MV-4-11 (cell line): ENCODE data around the gene TMEM204.
A peak's percentile ranks its signal among the peaks of the same experiment; 100 is the strongest.

Experiments
- DNase-seq: peaks from one replicate; lab custom pipeline; 2025; lab: John Stamatoyannopoulos, UW

Gene TMEM204

GRCh38 chr16:1520461-1520860 lies 13.0 kb upstream of the TMEM204 start:
- no peak for DNase-seq

DNA sequence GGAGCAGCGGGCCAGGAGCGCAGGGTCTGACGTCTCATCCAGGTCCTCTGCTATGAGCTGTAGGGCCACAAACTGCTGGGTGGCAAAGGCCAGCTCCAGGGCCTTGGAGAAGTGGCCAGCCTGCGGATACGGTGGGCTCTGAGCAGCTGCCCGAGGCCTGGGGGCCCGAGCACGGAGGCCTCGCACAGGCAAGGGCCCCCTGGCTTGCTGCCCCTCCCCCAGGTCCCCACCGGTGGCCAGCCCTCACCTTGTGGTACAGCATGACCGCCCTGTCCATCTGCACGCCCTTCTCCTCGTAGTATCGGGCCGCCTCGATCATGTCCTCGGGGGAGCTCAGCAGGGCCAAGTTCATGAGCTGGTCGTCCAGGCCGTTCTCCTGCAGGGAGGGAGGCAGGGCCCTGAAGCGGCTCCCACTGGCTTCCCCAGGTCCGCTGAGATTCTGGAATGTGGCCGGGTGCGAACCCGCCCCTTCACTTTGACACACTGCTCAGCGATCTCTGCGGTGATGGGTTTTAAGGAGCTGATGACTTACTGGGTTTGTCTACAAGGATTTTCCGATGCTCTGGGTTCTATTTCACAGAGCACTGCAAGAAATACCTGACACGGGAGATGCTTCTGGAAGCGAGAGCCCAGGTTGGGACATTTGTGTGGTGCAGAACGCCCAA lies 9.8 kb upstream of the TMEM204 start:
- DNase-seq: no peak

DNA sequence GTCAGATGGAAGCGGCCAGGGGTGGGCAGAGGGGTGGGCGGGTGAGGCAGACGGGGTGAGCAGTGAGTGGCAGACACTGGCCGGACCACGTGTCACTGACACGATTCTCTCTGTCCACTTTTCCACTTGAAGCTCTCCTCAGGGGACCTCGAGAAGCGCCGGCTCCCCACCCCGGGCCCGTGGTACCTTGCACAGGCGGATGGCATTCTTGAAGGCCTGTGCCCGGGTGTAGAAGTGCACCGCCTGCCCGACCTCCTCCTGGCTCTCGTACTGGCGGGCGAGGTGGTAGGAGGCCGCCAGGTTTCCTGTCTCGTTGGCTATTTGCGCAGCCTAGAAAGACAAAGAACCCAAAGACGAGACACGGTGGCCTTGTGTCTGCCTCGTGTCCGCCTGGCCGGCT lies 9.1 kb upstream of the TMEM204 start:
- no peak for DNase-seq

DNA sequence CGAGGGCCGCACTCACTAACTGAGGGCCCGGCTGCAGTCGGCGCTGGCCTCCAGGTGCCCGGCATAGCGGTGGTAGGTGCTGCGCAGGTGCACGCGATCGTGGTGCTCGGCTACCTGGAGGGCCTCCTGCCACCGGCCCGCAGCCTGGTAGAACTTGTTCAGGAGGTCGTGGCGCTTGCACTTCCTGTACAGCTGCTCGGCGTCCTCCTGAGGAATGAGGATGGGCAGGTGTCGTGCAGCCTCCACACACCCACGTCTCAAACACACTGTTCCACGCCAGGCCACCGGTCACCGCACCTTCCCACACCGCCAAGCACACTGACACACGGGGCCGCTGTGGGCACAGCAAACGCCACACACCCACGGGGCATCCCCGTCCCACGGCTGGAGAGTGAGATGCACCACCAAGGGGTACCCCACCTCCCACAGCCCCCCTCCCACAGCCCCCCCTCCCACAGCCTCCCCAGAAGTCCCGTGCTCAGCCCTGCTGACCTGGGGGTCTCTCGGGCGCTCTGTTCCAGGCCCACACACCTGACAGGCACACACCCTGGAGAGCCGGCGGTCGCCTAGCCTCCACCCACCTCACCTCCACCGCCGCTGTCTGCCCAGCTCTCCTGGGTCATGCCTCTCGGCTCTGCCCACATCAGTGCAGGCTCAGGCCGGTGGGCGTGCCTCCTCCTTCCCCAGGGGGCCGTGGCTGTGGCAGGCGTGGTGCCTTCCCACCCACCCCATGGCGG lies 7.4 kb upstream of the TMEM204 start:
- no peak for DNase-seq

- DNase-seq: no peak
Measured at GRCh38 chr16:1526608-1527555, 6.6 kb upstream of the TMEM204 start.

GRCh38 chr16:1527836-1528811 lies 5.3 kb upstream of the TMEM204 start:
- DNase-seq: no peak

DNA sequence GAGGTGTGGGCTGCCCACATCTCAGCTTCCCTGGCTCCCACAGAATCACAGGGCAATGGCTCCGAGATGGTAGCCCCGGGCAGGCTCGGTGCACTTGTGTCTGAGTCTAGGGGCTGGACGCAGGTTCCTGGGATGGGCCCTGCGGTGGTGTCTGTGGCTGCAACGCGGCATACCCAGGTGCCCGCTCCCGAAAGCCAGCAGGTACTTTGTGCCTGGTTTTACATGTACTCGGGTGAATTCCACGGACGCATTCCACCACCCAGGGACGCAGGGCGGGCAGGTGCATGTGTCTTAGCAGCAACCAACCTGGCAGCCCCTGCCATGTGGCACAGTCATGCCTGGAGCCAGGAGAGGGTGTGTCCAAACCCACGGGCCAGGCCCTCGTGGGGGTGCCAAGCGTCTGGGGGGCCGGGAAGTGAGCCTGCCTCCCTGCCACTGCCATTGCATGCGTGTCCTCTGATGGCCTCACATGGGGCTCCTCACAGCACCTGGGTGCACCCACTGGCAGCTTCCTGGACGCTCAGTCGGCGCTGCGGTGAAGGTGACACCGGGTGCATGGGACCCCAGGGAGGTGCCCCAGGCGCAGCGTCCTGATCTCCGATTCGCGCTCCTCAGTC lies 4.4 kb upstream of the TMEM204 start:
- DNase-seq: no peak

DNA sequence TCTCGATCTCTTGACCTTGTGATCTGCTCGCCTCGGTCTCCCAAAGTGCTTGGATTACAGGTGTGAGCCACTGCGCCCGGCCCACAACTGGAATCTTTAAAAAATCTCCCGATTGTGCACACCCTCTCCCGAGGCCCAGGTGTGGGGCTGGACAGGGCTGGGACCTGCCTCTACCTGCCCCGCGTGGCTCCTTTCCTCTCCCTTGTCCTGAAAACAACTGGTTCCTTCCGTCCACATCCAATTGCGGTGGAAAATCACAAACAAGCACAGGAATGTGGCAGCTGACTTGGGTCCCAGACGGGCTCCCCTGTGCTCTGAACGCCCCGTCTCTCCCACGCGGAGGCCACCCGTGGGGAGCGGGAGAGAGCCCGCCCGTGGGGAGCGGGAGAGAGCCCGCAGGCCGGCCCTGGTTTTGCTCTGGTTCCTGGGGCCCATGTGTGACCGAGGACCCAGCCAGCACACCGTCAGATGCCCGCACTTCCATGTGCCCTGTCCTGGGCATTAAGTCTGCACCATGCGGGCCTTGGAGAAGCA lies 3.0 kb upstream of the TMEM204 start:
- no peak for DNase-seq

DNA sequence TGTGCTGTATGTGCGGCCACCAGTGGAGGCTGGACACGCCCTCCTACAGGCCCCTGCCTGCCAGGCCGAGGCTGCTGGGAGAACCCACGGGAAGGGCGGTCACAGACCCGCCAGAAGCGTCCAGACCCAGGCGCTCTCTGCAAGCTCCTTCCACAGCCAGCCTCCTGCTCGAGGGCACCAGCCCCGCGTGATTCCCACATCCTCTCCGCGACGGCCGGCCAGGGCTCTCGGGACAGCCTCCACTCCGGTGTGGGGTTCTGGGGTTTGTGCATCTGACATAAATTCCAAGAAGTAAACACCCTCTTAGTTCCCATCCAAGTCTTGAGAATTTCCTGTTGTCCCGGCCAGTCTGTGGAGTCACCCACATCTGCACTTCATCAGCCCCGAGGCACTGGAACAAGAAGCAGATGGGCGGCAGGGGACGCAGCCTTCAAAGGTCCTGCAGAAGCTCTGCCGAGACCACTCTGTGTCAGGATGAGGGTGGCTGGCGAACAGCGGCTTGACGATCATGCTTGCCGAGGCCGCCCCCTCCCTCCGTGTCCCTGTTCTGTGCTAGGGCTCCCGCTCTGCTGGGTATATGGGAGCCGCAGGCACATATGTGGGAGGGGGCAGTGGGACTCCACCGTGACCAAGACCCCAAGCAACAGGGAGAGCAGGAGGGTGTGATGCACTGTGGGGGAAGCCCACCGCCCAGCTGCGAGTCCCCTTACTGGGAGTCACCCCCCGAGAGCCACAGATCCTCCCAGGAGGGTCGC lies 2.4 kb upstream of the TMEM204 start:
- DNase-seq: no peak

GRCh38 chr16:1531638-1531910 lies 1.9 kb upstream of the TMEM204 start:
- no peak for DNase-seq

DNA sequence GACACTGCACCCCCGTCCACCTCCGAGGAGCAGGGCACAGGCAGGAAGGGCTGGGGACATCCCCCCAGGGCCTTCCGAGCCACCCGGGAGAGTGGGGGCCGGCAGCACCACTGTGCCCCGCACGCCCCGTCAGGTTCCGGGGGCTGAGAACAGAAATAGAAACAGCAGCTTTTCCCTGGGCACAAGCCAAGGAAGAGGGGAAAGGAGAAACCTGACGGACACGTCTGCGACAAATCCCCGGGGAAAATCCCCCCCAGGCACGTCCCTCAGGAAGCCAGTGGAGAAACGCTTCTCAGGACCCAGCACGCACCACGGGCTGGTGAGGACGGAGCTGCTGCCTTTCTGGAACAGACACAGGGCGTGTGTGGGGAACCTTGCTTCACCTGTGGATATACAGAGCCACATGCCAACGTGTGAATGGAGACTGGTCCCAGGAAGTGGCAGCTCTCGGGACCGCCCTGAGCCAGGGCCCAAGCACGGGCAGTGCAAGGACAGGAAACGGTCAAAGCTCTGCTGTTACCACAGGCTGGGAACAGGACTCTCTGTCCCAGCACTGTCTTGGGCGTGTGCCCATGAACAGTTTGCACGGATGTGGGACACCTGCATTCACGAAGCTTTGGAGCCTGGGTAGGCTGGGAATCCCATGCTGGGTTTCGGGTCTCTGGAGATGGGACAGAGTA lies 1.2 kb upstream of the TMEM204 start:
- DNase-seq: no peak

DNA sequence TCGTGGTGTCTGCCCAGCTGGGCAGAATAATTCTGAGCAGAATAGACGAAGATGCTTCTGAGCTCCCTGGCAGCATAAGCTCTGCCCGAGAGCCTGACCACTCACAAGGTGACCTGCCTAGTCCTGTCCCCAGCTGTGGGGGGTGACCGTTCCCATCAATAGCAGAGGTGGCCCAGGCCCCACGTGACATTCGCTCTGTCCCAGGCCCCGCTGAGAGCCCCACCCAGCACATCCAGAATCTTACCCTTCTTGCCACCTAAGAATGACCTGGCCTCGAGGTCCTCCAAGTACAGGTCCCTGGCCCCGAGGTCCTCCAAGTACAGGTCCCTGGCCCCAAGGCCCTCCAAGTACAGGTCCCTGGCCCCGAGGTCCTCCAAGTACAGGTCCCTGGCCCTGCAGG lies 695 bp upstream of the TMEM204 start:
- no peak for DNase-seq

DNA sequence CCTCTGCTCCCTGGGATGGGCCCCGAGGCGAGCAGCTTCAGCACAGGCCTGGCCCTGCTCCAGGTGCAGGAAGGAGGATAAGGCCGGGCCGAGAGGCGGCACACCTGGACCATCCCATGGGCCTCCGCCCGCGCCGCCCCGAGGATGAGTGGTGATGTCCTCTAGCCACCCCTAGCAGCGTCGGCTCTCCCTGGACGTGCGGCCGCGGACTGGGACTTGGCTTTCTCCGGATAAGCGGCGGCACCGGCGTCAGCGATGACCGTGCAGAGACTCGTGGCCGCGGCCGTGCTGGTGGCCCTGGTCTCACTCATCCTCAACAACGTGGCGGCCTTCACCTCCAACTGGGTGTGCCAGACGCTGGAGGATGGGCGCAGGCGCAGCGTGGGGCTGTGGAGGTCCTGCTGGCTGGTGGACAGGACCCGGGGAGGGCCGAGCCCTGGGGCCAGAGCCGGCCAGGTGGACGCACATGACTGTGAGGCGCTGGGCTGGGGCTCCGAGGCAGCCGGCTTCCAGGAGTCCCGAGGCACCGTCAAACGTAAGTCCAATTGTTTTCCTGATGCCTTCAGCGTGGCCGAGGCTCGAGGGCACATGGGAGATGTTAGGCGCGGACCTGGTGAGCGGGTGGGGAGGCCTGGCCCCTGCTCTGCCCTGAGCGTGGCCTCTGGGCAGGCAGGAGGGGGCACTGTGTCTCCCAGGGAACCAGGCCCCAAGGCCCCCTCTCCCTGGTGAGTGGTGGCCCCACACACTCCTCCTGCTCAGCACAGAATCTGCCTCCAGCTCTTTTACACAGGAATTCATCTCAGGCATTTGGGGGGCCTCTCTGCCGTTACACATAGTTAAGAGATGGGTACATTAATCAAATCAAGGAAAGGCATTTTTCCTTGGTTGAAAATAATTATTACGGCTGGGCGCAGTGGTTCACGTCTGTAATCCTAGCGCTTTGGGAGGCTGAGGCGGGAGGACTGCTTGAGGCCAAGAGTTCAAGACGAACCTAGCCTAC lies 855 bp downstream of the TMEM204 start:
- no peak for DNase-seq

GRCh38 chr16:1535391-1536291 lies 2.2 kb downstream of the TMEM204 start:
- peak; percentile 7 for DNase-seq

DNA sequence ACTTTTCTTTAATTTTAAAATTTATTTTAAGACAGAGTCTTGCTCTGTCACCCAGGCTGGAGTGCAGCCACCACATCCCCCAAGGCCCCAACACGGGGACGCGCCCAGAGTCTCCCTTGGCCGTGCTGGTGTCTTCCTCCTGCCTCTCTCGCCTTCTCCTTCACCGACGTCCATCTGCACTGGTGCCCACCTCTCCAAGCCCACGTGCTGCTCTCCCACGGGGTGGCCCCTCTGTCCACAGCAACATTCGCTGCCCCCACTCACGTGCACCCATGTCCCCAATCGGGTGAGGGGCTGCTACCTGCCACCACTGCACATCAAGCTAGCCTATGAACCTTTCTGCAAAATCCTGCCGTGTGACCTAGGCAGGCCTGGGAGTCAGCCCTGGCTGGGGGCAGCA lies 3.1 kb downstream of the TMEM204 start:
- no peak for DNase-seq

DNA sequence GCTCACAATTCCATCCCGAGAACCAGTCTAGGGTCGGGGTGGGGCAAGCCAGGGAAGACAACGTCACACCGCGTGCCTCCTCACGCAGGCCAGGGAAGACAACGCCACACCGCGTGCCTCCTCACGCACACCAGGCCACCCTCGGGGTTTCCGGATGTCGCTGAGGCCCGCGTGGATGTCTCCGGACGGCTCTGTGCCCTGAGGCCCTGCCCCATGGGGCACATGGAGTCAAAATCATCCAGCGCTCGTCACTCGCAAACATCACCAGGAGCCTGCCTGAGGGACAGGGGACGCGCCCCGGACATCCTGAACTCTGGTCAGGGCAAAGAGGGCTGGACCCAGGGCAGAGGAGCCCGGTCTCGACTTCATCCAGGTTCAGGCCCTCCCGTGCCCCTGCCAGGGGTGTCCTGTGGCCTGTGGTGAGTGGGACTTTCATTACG lies 3.7 kb downstream of the TMEM204 start:
- DNase-seq: no peak

- no peak for DNase-seq
Measured at GRCh38 chr16:1537763-1538289, 4.4 kb downstream of the TMEM204 start.
